Mesenchymal stem cell (in vitro differentiated cells and primary cell): ENCODE data around the gene CKAP5.

ENCODE experiments used
- DNase-seq: peaks from one replicate; pipeline ENCODE4 v3.0.0-alpha.2; 2013
- H2AFZ ChIP-seq: one replicate; pipeline ENCODE4 v1.6.1; 2013; ENCODE audit warnings: low read depth, mild to moderate bottlenecking, control low read depth, inconsistent platforms, low read length, moderate library complexity
- H2AK5ac ChIP-seq: 2 replicates; pipeline ENCODE4 v1.6.1; 2013; ENCODE audit warnings: low read length, moderate library complexity, mild to moderate bottlenecking, inconsistent platforms; ENCODE audit not compliant: severe bottlenecking
- H2BK120ac ChIP-seq: one replicate; pipeline ENCODE4 v1.6.1; 2013; ENCODE audit warnings: low read depth, mild to moderate bottlenecking, inconsistent platforms, low read length, moderate library complexity
- H2BK12ac ChIP-seq, 2 experiments: one replicate each; pipeline ENCODE4 v1.6.1; 2013; ENCODE audit warnings: inconsistent platforms in 2 of 2, low read length in 2 of 2, mild to moderate bottlenecking in 2 of 2, moderate library complexity in 2 of 2, control low read depth in 1 of 2
- H2BK15ac ChIP-seq: one replicate; pipeline ENCODE4 v1.6.1; 2013; ENCODE audit warnings: mild to moderate bottlenecking, low read depth, inconsistent platforms; ENCODE audit not compliant: poor library complexity, severe bottlenecking
- H2BK5ac ChIP-seq: 2 replicates; pipeline ENCODE4 v1.6.1; 2013; ENCODE audit warnings: low read depth, mild to moderate bottlenecking, low read length, control low read depth, inconsistent platforms; ENCODE audit not compliant: poor library complexity, severe bottlenecking
- H3K14ac ChIP-seq, 2 experiments: one replicate each; pipeline ENCODE4 v1.6.1; 2013; ENCODE audit warnings: inconsistent platforms in 2 of 2, low read length in 2 of 2, control low read depth in 1 of 2, mild to moderate bottlenecking in 1 of 2, moderate library complexity in 1 of 2
- H3K18ac ChIP-seq, 2 experiments: one replicate each; pipeline ENCODE4 v1.6.1; 2013; ENCODE audit warnings: inconsistent platforms in 2 of 2, low read length in 2 of 2, control low read depth in 1 of 2, low read depth in 1 of 2, mild to moderate bottlenecking in 1 of 2
- H3K23ac ChIP-seq, 2 experiments: one replicate each; pipeline ENCODE4 v1.6.1; 2013; ENCODE audit warnings: inconsistent platforms in 2 of 2, low read length in 2 of 2, mild to moderate bottlenecking in 2 of 2, moderate library complexity in 2 of 2, control low read depth in 1 of 2
- H3K27ac ChIP-seq: 2 replicates; pipeline ENCODE4 v1.5.1; 2013; ENCODE audit warnings: mild to moderate bottlenecking, moderate library complexity, low read length, control low read depth, inconsistent platforms; ENCODE audit not compliant: poor library complexity, severe bottlenecking
- H3K27me3 ChIP-seq, 2 experiments: 2 replicates each; pipeline versions ENCODE4 v1.6.1 to v1.7.0; 2013; ENCODE audit warnings: low read length in 2 of 2, mild to moderate bottlenecking in 2 of 2, moderate library complexity in 2 of 2, control low read depth in 1 of 2, inconsistent platforms in 1 of 2; ENCODE audit not compliant: control insufficient read depth in 1 of 2, insufficient read depth in 1 of 2
- H3K36me3 ChIP-seq, 2 experiments: 2 replicates each; pipeline versions ENCODE4 v1.6.1 to v1.7.0; 2013; ENCODE audit warnings: low read length in 2 of 2, control low read depth in 1 of 2, inconsistent platforms in 1 of 2, low read depth in 1 of 2, mild to moderate bottlenecking in 1 of 2; ENCODE audit not compliant: insufficient read depth in 2 of 2, control insufficient read depth in 1 of 2
- H3K4ac ChIP-seq, 2 experiments: one replicate each; pipeline ENCODE4 v1.6.1; 2013; ENCODE audit warnings: inconsistent platforms in 2 of 2, low read length in 2 of 2, mild to moderate bottlenecking in 2 of 2, moderate library complexity in 2 of 2, control low read depth in 1 of 2, low read depth in 1 of 2
- H3K4me1 ChIP-seq: 2 replicates; pipeline ENCODE4 v1.6.1; 2013; ENCODE audit warnings: low read depth, low read length, control low read depth; ENCODE audit not compliant: control insufficient read depth, insufficient read depth
- H3K4me2 ChIP-seq: 2 replicates; pipeline ENCODE4 v1.6.1; 2013; ENCODE audit warnings: low read length, mild to moderate bottlenecking, inconsistent platforms; ENCODE audit not compliant: poor library complexity, severe bottlenecking
- H3K4me3 ChIP-seq, 2 experiments: 2 replicates each; pipeline versions ENCODE4 v1.5.1 to v1.7.0; 2013; ENCODE audit warnings: low read length in 2 of 2, mild to moderate bottlenecking in 2 of 2, control low read depth in 1 of 2, low read depth in 1 of 2; ENCODE audit not compliant: insufficient read depth in 1 of 2
- H3K79me1 ChIP-seq: replicated peaks from 2 replicates; pipeline ENCODE4 v1.6.1; 2013; ENCODE audit warnings: mild to moderate bottlenecking, control low read depth, low read length, inconsistent platforms; ENCODE audit not compliant: poor library complexity, severe bottlenecking
- H3K9ac ChIP-seq: 2 replicates; pipeline ENCODE4 v1.7.0; 2013; ENCODE audit warnings: mild to moderate bottlenecking, low read length, moderate library complexity
- H3K9me3 ChIP-seq: 2 replicates; pipeline ENCODE4 v1.7.0; 2013; ENCODE audit warnings: mild to moderate bottlenecking, low read length; ENCODE audit not compliant: control insufficient read depth
- H4K8ac ChIP-seq: one replicate; pipeline ENCODE4 v1.6.1; 2013; ENCODE audit warnings: inconsistent platforms, mild to moderate bottlenecking, low read length, moderate library complexity
- H4K91ac ChIP-seq: one replicate; pipeline ENCODE4 v1.6.1; 2013; ENCODE audit warnings: mild to moderate bottlenecking, low read length, inconsistent platforms
- WGBS: methylation state at CpG from one replicate; pipeline ENCODE4 v1.1.7; 2013; ENCODE audit warnings: mixed read lengths; 5-methylcytosine and 5-hydroxymethylcytosine counted together

The CKAP5 gene

GRCh38 chr11:46826310-46827044 is 19.6 kb downstream of the CKAP5 start:
- Histone ChIP-seq H3K14ac (no peak overlapping the region), H3K79me1 (no peaks in the 10 kb centered on the region), H3K9me3 (no peaks in the 10 kb centered on the region), H3K9ac (peak overlapping the region; percentile 90), H3K23ac (peak overlapping the region in 1 of 2 experiments; percentile 95), H2BK15ac (no peak overlapping the region), H3K36me3 (no peaks in the 10 kb centered on the region), H3K18ac (peak overlapping the region in 1 of 2 experiments; percentile 88), H2AFZ (peak overlapping the region; percentile 84), H2AK5ac (no peak overlapping the region), H3K4me2 (peak overlapping the region; percentile 87), H2BK5ac (no peak overlapping the region), H3K4ac (no peak overlapping the region), H3K4me3 (peak overlapping the region; percentile 72 to 96), H2BK12ac (peak overlapping the region in 1 of 2 experiments; percentile 15), H3K27me3 (no peaks in the 10 kb centered on the region), H3K27ac (peak overlapping the region; percentile 37), H3K4me1 (peaks cover 1% of the 10 kb centered on the region), H4K91ac (no peak overlapping the region), H2BK120ac (no peak overlapping the region), H4K8ac (no peak overlapping the region)
- DNase-seq, result peak; percentile 86
- WGBS, result 5% methylated on average over 32 of the region's 32 CpGs

DNA sequence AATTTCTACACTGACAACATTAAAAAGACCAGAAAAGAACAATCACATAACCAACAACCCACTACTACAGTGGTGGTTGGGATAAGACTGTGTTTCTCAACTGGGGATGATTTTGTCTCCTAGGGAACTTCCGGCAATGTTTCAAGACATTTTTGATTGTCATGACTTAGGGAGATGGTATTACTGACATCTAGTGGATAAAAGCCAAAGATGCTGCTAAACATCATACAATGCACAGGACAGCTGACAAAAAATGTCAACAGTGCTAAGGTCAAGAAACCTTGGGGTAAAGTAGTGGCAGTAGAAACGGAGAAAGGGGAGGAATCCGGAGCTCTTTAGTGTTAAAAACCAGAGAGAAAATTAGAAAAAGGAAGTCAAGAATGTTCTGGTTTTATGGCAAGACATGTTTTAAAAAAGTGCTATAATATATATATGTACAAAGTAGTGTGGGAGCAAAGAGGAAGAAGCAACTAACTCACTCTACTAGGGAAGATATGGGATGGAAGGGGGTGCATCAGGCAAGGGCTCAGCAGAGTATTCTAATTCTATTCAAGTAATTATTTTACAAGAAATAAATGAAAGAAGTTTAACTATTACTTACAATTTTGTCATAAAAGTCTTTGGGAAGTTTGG is 37.2 kb downstream of the CKAP5 start:
- Histone ChIP-seq H3K18ac (no peak overlapping the region), H2BK5ac (no peak overlapping the region)

GRCh38 chr11:46801694-46802470 is 44.2 kb downstream of the CKAP5 start:
- no peak overlapping the region for H2BK12ac ChIP-seq
- no peak overlapping the region for H2BK120ac ChIP-seq
- no peak overlapping the region for H2BK15ac ChIP-seq
- no peak overlapping the region for H3K4ac ChIP-seq
- peaks cover 1% of the 10 kb centered on the region for H3K4me1 ChIP-seq
- H3K27me3 ChIP-seq, result no peaks in the 10 kb centered on the region
- H4K8ac ChIP-seq, result no peak overlapping the region
- peaks cover 13 to 79% of the 10 kb centered on the region in 2 experiments for H3K36me3 ChIP-seq
- no peak for DNase-seq
- H2AFZ ChIP-seq, result no peak overlapping the region
- no peak overlapping the region for H3K27ac ChIP-seq
- no peak overlapping the region for H3K14ac ChIP-seq
- no peak overlapping the region for H2AK5ac ChIP-seq
- H3K18ac ChIP-seq, result no peak overlapping the region
- H3K79me1 ChIP-seq, result peaks cover 25% of the 10 kb centered on the region
- no peak overlapping the region for H4K91ac ChIP-seq
- no peaks in the 10 kb centered on the region for H3K9me3 ChIP-seq
- no peak overlapping the region for H3K4me2 ChIP-seq
- H3K23ac ChIP-seq, result no peak overlapping the region
- H3K9ac ChIP-seq, result no peak overlapping the region
- no peak overlapping the region for H3K4me3 ChIP-seq
- 91% methylated on average over 6 of the region's 7 CpGs for WGBS
- no peak overlapping the region for H2BK5ac ChIP-seq

More for the DNA sequence above, 37.2 kb downstream of the CKAP5 start:
- no peak overlapping the region for H3K4me2 ChIP-seq
- no peak overlapping the region for H3K23ac ChIP-seq
- no peak overlapping the region for H3K4me3 ChIP-seq
- H3K9me3 ChIP-seq, result no peaks in the 10 kb centered on the region
- H2AFZ ChIP-seq, result no peak overlapping the region
- no peak overlapping the region for H4K91ac ChIP-seq
- no peak overlapping the region for H4K8ac ChIP-seq
- H3K4me1 ChIP-seq, result no peaks in the 10 kb centered on the region
- H3K27ac ChIP-seq, result no peak overlapping the region
- no peaks in the 10 kb centered on the region for H3K27me3 ChIP-seq
- no peak overlapping the region for H2BK12ac ChIP-seq
- peaks cover 14% of the 10 kb centered on the region for H3K79me1 ChIP-seq
- peak overlapping the region; percentile 14 for H3K9ac ChIP-seq
- no peak overlapping the region for H3K14ac ChIP-seq
- 81% methylated on average over 3 of the region's 3 CpGs for WGBS
- H2BK15ac ChIP-seq, result no peak overlapping the region
- peak; percentile 52 for DNase-seq
- H2AK5ac ChIP-seq, result no peak overlapping the region
- no peak overlapping the region for H2BK120ac ChIP-seq
- H3K4ac ChIP-seq, result no peak overlapping the region
- H3K36me3 ChIP-seq, result peaks cover 3 to 59% of the 10 kb centered on the region in 2 experiments

GRCh38 chr11:46800177-46800576 is 45.9 kb downstream of the CKAP5 start:
- Histone ChIP-seq H2BK120ac (no peak overlapping the region), H2AFZ (no peak overlapping the region), H3K23ac (no peak overlapping the region), H2BK5ac (no peak overlapping the region), H3K18ac (no peak overlapping the region), H3K27ac (no peak overlapping the region), H3K4me2 (no peak overlapping the region), H3K9me3 (no peaks in the 10 kb centered on the region), H3K14ac (no peak overlapping the region), H2BK12ac (no peak overlapping the region), H3K79me1 (peaks cover 23% of the 10 kb centered on the region), H3K4me3 (no peak overlapping the region), H2BK15ac (no peak overlapping the region), H2AK5ac (no peak overlapping the region), H3K4ac (no peak overlapping the region), H3K36me3 (peaks cover 13 to 82% of the 10 kb centered on the region in 2 experiments), H3K9ac (peak overlapping the region; percentile 28), H3K4me1 (peaks cover 1% of the 10 kb centered on the region), H3K27me3 (no peaks in the 10 kb centered on the region), H4K91ac (no peak overlapping the region), H4K8ac (no peak overlapping the region)
- WGBS, result 100% methylated on average over 1 of the region's 1 CpG
- no peak for DNase-seq
